Islet precursor cell (in vitro differentiated cells): ENCODE measurements around the gene DGCR8.
A peak's percentile ranks its signal among the peaks of the same experiment; 100 is the strongest.

Source experiments
- DNase-seq: peaks from one replicate; pipeline ENCODE4 v3.0.0-alpha.2; 2018

The DGCR8 gene

GRCh38 chr22:20093418-20094196 is 13.6 kb downstream of the DGCR8 start:
- DNase-seq = peak; percentile 36

GRCh38 chr22:20094197-20094807 is 14.3 kb downstream of the DGCR8 start:
- peak; percentile 43 for DNase-seq

- DNase-seq = peak; percentile 12
These were observed 15.5 kb downstream of the DGCR8 start for GRCh38 chr22:20095521-20095920.

- DNase-seq = no peak
These were observed 16.8 kb downstream of the DGCR8 start for GRCh38 chr22:20096574-20097420.

- DNase-seq = no peak
These were observed 19.2 kb downstream of the DGCR8 start for GRCh38 chr22:20099099-20099711.

GRCh38 chr22:20101638-20102037 is 21.6 kb downstream of the DGCR8 start:
- DNase-seq = no peak

GRCh38 chr22:20102203-20102780 is 22.3 kb downstream of the DGCR8 start:
- DNase-seq = no peak

GRCh38 chr22:20105456-20106204 is 25.6 kb downstream of the DGCR8 start:
- no peak for DNase-seq

GRCh38 chr22:20106205-20106848 is 26.3 kb downstream of the DGCR8 start:
- DNase-seq = no peak

GRCh38 chr22:20106849-20107237 is 26.8 kb downstream of the DGCR8 start:
- DNase-seq = no peak

- DNase-seq = no peak
These were observed 27.4 kb downstream of the DGCR8 start for GRCh38 chr22:20107471-20107901.

- DNase-seq = no peak
These were observed 28.1 kb downstream of the DGCR8 start for GRCh38 chr22:20107951-20108756.

- no peak for DNase-seq
These were observed 28.8 kb downstream of the DGCR8 start for GRCh38 chr22:20108757-20109230.

- DNase-seq = no peak
These were observed 29.6 kb downstream of the DGCR8 start for GRCh38 chr22:20109411-20110358.

- no peak for DNase-seq
These were observed 30.4 kb downstream of the DGCR8 start for GRCh38 chr22:20110359-20110985.

GRCh38 chr22:20111045-20111688 is 31.1 kb downstream of the DGCR8 start:
- peak; percentile 72 for DNase-seq

GRCh38 chr22:20111689-20112622 is 31.9 kb downstream of the DGCR8 start:
- no peak for DNase-seq
